K562 (cell line): ENCODE measurements around the gene UBE2H. TPM values are rescaled to one million over a fixed set of nuclear protein-coding genes. Genes with fewer than 3 reads are reported as not detected.

Experiments used
- ATAC-seq: fragments of 200-7000 bp; cut with Tn5 transposase; 3 replicates; pipeline ENCODE4 v1.9.1; 2020; ENCODE audit warnings: moderate library complexity
- BruUV-seq: library from RNA; stranded (reverse); fragments of 400-500 nt; replicated peaks from 2 replicates; lab custom pipeline; 2021; lab: Mats Ljungman, UMichigan
- CTCF ChIA-PET: fragments of 300-600 bp; formaldehyde crosslinking; extraction: SDS; loops from one replicate; lab custom pipeline; 2021; ENCODE audit warnings: low intra/inter-chr PET ratio; lab: Yijun Ruan, JAX
- POLR2A ChIA-PET: fragments of 300-600, 350-650 bp; sonication (Branson Sonifier 250); formaldehyde crosslinking; extraction: SDS; loops from one replicate; lab custom pipeline; 2021; ENCODE audit warnings: antibody characterized with exemption, inconsistent platforms; lab: Yijun Ruan, JAX
- DNase-seq, 4 experiments: peaks; one replicate each; pipeline versions ENCODE4 v3.0.0 to v3.0.0-alpha.2; 2011 to 2018; ENCODE audit warnings: low spot score in 3 of 4, mixed read lengths in 3 of 4; ENCODE audit errors: extremely low read depth in 1 of 4
- FAIRE-seq: peaks from 2 replicates; lab custom pipeline; 2011; peaks lifted over from hg19 to GRCh38; lab: Jason Lieb, UNC
- H2AFZ ChIP-seq: 2 replicates; pipeline ENCODE4 v1.6.0; 2011; ENCODE audit warnings: low read depth, low read length, control low read depth, inconsistent platforms
- H3K27ac ChIP-seq: fragments of 200-600 bp; 3 replicates; pipeline ENCODE4 v1.8.0; 2011; ENCODE audit warnings: low read depth, mild to moderate bottlenecking, control low read depth, inconsistent platforms, low read length, moderate library complexity, mixed read lengths; ENCODE audit errors: extremely low read depth
- H3K27me3 ChIP-seq, 2 experiments: fragments of 300-600 bp in 1 of 2; 2 replicates in 1 of 2; 3 replicates in 1 of 2; pipeline versions ENCODE4 v1.6.0 to v1.8.0; 2011; ENCODE audit warnings: inconsistent platforms in 2 of 2, low read length in 2 of 2, mild to moderate bottlenecking in 1 of 2, mixed read lengths in 1 of 2, moderate library complexity in 1 of 2; ENCODE audit not compliant: control insufficient read depth in 2 of 2, insufficient read depth in 2 of 2
- H3K36me3 ChIP-seq: fragments of 300-600 bp; 3 replicates; pipeline ENCODE4 v1.8.0; 2011; ENCODE audit warnings: mild to moderate bottlenecking, low read length, inconsistent platforms; ENCODE audit not compliant: control insufficient read depth, insufficient read depth
- H3K4me1 ChIP-seq, 2 experiments: fragments of 200-600 bp in 1 of 2; replicated peaks in 1 of 2; 2 replicates in 1 of 2; 3 replicates in 1 of 2; pipeline versions ENCODE4 v1.5.1 to v1.8.0; 2011; ENCODE audit warnings: inconsistent platforms in 2 of 2, low read length in 2 of 2, mild to moderate bottlenecking in 1 of 2, mixed read lengths in 1 of 2, moderate library complexity in 1 of 2; ENCODE audit not compliant: control insufficient read depth in 2 of 2, insufficient read depth in 2 of 2
- H3K4me2 ChIP-seq: 2 replicates; pipeline ENCODE4 v1.6.1; 2011; ENCODE audit warnings: low read length, control low read depth, inconsistent platforms, mixed read lengths; ENCODE audit not compliant: insufficient read depth
- H3K4me3 ChIP-seq: fragments of 200-600 bp; sonication (generic), shearing (Covaris generic); 2 replicates; pipeline ENCODE4 v1.5.1; 2016; ENCODE audit warnings: control low read depth, inconsistent platforms
- H3K79me2 ChIP-seq: fragments of 200-600 bp; 3 replicates; pipeline ENCODE4 v1.8.0; 2011; ENCODE audit warnings: low read length, inconsistent platforms; ENCODE audit not compliant: control insufficient read depth, insufficient read depth
- H3K9ac ChIP-seq, 2 experiments: 2 replicates each; pipeline versions ENCODE4 v1.6.0 to v1.6.1; 2011; ENCODE audit warnings: low read depth in 2 of 2, low read length in 2 of 2, control low read depth in 1 of 2, inconsistent platforms in 1 of 2, mild to moderate bottlenecking in 1 of 2, mixed read lengths in 1 of 2; ENCODE audit not compliant: insufficient read depth in 1 of 2
- H3K9me1 ChIP-seq: one replicate; pipeline ENCODE4 v1.6.0; 2011; ENCODE audit warnings: inconsistent platforms, mild to moderate bottlenecking, low read length, moderate library complexity; ENCODE audit not compliant: control insufficient read depth, insufficient read depth
- H3K9me3 ChIP-seq: replicated peaks from 2 replicates; pipeline ENCODE4 v1.5.1; 2011; ENCODE audit warnings: low read depth, low read length, inconsistent platforms; ENCODE audit not compliant: control insufficient read depth, insufficient read depth
- H4K20me1 ChIP-seq: replicated peaks from 2 replicates; pipeline ENCODE4 v1.6.1; 2011; ENCODE audit warnings: low read length, inconsistent platforms, mixed read lengths; ENCODE audit not compliant: control insufficient read depth, insufficient read depth
- CBFB ChIP-seq: sonication (generic); formaldehyde crosslinking; IDR thresholded peaks from 2 replicates; pipeline ENCODE4 v1.4.0; 2020; ENCODE audit warnings: mild to moderate bottlenecking, missing genetic modification reagents
- MEIS2 ChIP-seq: fragments of 450-650 bp; IDR thresholded peaks from 2 replicates; pipeline ENCODE4 v1.6.1; 2014; ENCODE audit warnings: mild to moderate bottlenecking; ENCODE audit not compliant: partially characterized antibody
- PBX2 ChIP-seq, 2 experiments: IDR thresholded peaks in 1 of 2; conservative IDR thresholded peaks in 1 of 2; 2 replicates each; pipeline ENCODE4 v1.6.1; 2016; ENCODE audit warnings: low read depth in 2 of 2, mild to moderate bottlenecking in 1 of 2, missing compliant biosample characterization in 1 of 2, missing genetic modification characterization in 1 of 2, moderate library complexity in 1 of 2
- PKNOX1 ChIP-seq: fragments of 450-650 bp; IDR thresholded peaks from 2 replicates; pipeline ENCODE4 v1.6.1; 2016
- WGBS: fragments of 100-300 bp; shearing (Covaris generic); methylation state at CpG from one replicate; pipeline ENCODE4 v1.1.6; 2016; ENCODE audit warnings: low coverage, mixed read lengths; ENCODE audit not compliant: insufficient coverage; ENCODE audit errors: missing lambda C conversion rate; 5-methylcytosine and 5-hydroxymethylcytosine counted together
- in situ Hi-C: fragments of 300-500 bp; cut with MboI; formaldehyde crosslinking; loops from 4 replicates; pipeline ENCODE4 v1.15.0; 2018; ENCODE audit warnings: inconsistent platforms, mixed read lengths
- intact Hi-C: fragments of 100-400 bp; cut with micrococcal nuclease; formaldehyde crosslinking; loops from 2 replicates; pipeline ENCODE4 v1.14.2; 2022
- polyA plus RNA-seq, 8 experiments: library from polyadenylated mRNA; depleted of rRNA in 4 of 8; stranded (reverse) in 5 of 8; unstranded in 3 of 8; fragments of >200 nt; fragmentation: Nextera tagmentation in 2 of 8; fragmentation: Illumina TruSeq in 1 of 8; extraction: Ambion mirVana in 2 of 8; extraction: Trizol in 1 of 8; gene quantifications; 2 replicates each; pipeline versions ENCODE4 v1.2.1 to v1.2.3, GENCODE V29; 2011 to 2014; ENCODE audit warnings: inconsistent platforms in 1 of 8, missing spikeins in 1 of 8
- total RNA-seq, 7 experiments: library from RNA; depleted of rRNA in 6 of 7; stranded (reverse); fragments of >200 nt in 6 of 7; fragmentation: Illumina TruSeq in 2 of 7; extraction: Trizol in 2 of 7; gene quantifications; 2 replicates each; pipeline versions ENCODE4 v1.2.1 to v1.2.3, GENCODE V29; 2011 to 2021; ENCODE audit warnings: low replicate concordance in 1 of 7

Gene UBE2H
- total and polyA plus RNA-seq, 9 of the 15 experiments (the other 6 are each of a cell fraction or from before 2014, with no cell fraction given) = 6.3 to 33.0 (median 13.3) TPM

GRCh38 chr7:129857313-129857712 lies 95.4 kb downstream of the UBE2H start:
- in situ Hi-C loops = no loop called here
- no peak overlapping the region for H2AFZ ChIP-seq
- ChIA-PET CTCF (no interaction called here), POLR2A (interaction anchor here (1.2 kb wide), 1 partner anchor 12 kb away, joined by 6 read pairs; no protein-coding TSS in a partner anchor)
- no peaks in the 10 kb centered on the region for H3K9me3 ChIP-seq
- intact Hi-C loops = loop anchor here (2.0 kb wide), 1 partner anchor 19 kb away; no protein-coding TSS in a partner anchor
- H3K9ac ChIP-seq = no peak overlapping the region
- WGBS = 50% methylated on average over 1 of the region's 1 CpG
- BruUV-seq = no TSS peak
- no peak overlapping the region for H3K27ac ChIP-seq
- H3K27me3 ChIP-seq = no peaks in the 10 kb centered on the region
- DNase-seq (no peak), FAIRE-seq (no peak), ATAC-seq (no peak)
- no peaks in the 10 kb centered on the region; the same call in 1 of the 2 replicates for H4K20me1 ChIP-seq
- no peaks in the 10 kb centered on the region for H3K9me1 ChIP-seq
- TF ChIP-seq PBX2 (CRISPR knock-in tag; IDR thresholded peaks at IDR 0.05; ENCODE audit: low read depth) = no peak
- peak; percentile 70 for TF ChIP-seq PBX2 (tag; conservative IDR thresholded peaks at IDR 0.05; ENCODE audit: low read depth)
- TF ChIP-seq CBFB (CRISPR knock-in tag) = no peak
- TF ChIP-seq PKNOX1 = peak; percentile 35; the same call in 1 of the 2 replicates
- TF ChIP-seq MEIS2 = peak; percentile 74
- H3K4me3 ChIP-seq = no peak overlapping the region
- no peaks in the 10 kb centered on the region for H3K79me2 ChIP-seq
- no peaks in the 10 kb centered on the region for H3K36me3 ChIP-seq
- peaks cover 13 to 31% of the 10 kb centered on the region in 2 experiments for H3K4me1 ChIP-seq
- H3K4me2 ChIP-seq = no peak overlapping the region
